GOT3 (cell line): Measurements from ENCODE around the gene SRXN1.
A peak's percentile ranks its signal among the peaks of the same experiment; 100 is the strongest.
"Not testable (repeated sequence)": the region's sequence is repeated elsewhere in the genome, so short reads cannot be mapped to it uniquely, and the experiment has no call there.

Experiments
- DNase-seq: peaks from one replicate; lab custom pipeline; 2025; ENCODE audit warnings: mixed read lengths; lab: John Stamatoyannopoulos, UW

Gene SRXN1

DNA sequence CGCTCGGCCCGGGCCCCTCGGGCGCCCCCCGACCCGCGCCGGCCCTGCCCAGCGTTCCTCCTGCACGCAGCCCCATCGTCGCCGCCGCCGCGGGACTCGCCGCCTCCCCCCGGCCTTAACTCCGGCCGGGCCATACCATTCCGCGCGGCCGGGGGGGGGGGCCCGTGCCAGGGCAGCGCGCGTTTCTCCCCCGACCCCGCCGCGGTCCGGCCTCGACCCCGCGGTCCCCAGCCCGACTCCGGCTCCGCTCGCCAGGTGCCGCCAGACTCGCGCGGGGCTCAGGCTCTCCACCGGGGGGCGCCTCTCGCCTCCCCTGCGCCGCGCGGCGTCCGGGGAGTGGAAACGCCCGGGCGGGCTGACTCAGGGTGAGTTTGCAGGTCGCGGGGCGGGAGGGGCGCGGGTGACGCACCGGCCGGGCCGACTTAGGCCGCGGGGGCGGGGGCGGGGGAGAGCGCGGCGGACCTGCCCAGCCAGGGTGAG is at the start of gene SRXN1:
Gene SRXN1 (minus strand): TSS at position 91 of the 480 bp plus-strand sequence. CDS start 15 bp downstream, at position 76.
- DNase-seq: peak; percentile 86

DNA sequence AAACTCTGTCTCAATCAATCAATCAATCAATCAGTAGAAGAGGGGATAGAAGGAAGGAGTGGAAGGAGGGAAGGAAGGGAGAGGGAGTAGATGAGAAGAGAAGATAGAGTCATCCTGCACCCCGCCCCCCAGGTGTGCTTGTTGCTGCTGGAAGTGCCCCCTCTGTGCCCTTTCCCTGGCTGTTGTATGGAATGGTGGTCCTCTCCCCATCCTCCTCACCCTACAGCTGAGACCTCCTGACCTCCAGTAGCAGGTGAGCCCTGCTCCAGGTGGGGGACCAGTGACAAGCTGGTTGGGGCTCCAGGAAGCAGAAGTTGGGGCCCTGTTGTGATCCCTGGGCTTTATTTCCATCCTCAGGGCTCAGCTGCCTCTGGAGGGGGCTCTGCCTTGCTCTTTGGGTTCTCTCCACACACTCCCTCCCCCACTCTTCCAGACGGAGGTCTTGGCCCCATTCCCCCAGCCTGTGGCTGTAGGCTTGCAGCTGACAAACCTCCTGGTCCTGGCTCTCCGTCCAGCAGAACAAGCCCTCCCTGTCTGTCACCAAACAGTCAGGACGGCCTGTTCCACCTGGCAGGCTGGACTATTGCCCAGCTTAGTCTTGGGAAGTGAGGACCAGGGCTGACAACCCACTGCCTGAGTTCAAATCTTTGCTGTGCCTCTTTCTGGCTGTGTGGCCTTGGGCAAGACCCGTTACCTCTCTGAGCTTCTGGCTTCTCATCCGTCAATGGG is 48.6 kb upstream of the SRXN1 start:
- no peak for DNase-seq

DNA sequence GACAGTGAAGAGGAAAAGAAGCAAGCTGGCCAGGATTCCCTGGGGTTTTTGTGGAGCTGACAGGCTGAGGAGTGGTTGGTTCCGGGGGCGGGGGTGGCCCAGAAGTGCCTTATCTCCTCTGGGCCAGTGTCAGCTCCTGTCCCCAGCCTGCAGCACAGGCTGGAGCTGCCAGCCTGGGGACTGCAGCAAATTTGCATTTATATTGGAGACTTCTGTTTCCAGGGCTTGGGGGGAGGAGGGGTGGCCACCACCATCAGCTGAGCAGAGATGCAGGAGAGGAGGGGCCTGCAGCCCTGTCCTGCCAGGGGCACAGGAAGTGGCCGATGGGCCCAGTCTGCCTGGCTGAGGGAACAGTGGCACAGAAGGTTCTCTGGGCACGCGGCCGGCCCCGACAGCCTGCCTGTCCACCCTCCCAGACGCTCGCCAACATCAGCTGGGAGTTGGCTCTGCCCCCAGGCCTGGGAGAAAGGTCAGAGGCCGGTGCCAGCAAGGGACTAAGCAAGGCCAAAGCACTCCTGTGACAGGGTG is 46.9 kb upstream of the SRXN1 start:
- DNase-seq: no peak

DNA sequence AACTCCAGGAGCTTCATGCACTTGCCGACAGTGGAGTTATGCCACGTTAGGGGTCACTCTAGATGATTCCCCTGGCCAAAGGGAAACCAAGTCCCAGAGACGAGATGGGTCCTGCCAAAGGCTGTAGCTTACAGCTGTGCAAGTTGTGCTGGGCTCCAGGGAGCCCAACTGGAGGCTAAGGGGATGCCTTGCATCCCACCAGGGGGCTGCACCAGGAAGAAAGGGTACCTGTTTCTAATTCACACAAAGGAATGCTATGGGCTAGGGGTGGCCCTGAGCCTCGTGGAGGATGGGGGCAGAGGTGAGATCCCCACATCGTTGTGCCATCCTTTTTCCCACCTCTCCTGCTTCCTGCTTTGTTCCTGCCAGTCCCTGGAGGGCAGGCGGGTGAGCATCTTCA is 46.3 kb upstream of the SRXN1 start:
- no peak for DNase-seq

DNA sequence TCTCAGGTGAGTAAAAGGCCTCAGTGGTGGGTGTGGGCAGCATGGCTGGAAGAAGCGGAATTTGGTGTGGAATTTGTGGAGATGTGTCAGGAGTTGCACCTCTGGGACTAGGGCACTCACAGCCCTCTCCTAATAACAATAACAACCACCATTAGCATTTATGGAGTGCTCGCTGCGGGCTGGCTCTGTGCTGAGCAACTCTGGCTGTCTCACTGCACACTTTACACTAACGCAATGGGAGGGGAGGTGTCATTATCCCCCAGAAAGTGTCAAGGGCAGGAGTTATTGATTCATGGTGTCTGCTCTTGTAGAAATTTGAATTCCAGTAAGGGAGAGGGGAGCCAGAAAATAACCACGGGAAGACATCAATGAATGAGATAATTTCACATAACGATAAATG is 45.3 kb upstream of the SRXN1 start:
- DNase-seq: no peak

DNA sequence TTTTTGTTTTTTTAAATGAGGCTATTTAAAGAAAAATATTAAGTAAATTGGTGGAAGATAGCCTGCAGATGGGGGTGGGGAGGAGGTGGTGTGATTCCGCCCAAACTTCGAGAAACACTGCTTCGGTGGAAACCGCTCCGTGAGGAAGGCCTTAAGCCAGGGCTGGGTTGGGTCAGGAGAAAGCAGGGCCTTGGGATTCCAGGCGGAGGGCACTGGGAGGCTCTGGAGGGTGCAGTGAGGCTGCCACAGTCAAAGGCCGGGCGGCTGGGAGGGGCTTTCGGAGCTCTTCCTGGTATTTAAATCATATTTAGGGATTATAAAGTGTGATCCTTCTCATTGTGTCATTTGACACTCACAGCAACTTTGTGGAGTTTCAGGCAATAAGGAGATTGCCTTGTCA is 44.8 kb upstream of the SRXN1 start:
- DNase-seq: no peak

DNA sequence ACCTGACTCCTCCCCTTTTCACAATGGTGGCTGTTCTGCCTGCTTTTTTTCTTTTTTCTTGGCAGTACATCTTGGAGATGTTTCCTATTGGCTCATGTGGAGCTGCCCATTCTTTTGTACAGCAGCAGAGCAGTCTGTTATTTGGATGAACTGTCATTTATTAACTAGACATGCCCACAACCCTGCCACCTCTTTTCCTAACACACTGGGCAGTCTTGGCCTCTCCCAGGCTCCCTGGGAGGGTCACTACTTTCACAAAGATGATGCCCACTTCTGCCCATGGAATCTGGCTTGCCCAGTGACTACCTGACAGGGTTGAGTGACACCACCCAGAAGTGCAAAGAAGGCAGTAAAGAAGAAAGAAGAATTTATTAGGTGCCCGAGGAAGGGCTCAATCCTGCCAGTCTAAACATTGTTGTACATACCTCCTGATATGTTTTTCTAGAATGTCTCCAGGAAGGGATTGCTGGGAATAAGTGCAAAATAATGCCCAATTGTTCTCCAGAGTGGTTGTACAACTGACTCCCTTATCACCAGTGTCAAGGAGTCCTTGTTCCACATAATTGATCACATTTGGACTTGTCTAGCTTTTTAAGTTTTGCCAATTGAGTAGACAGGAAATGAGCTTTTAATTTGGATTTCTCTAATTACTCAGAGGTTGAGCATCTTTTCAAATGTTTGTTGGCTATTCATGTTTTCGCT is 42.3 kb upstream of the SRXN1 start:
- no peak for DNase-seq

DNA sequence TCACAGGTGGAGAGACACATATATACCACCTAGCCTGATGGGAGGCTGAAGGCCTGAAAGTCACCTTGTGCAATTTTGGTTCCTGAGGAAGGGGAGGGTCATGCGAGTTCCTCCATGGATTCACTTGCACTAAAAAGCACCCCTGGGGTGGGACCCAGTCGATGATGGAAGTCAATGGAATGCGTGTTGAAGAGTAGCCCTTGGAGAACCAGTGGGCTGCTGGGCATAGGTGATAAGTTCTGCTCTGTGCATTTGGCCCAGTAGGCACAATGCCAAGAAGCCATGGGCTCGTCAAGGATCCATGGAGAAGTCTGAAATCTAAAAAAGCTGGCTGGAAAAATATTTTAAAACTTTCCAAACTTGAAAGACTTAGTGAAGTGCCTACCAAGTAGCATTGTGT is 41.5 kb upstream of the SRXN1 start:
- no peak for DNase-seq

DNA sequence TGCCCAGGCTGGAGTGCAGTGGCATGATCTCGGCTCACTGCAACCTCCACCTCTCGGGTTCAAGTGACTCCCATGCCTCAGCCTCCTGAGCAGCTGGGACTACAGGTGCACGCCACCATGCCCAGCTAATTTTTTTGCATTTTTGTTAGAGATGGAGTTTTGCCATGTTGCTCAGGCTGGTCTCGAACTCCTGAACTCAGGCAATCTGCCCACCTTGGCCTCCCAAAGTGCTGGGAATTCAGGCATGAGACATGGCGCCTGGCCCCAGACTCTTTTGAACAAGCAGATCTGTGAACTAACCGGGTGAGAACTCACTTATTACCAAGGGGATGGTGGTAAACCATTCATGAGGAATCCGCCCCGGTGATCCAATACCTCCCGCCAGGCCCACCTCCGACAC is 40.8 kb upstream of the SRXN1 start:
- DNase-seq: not testable (repeated sequence)

DNA sequence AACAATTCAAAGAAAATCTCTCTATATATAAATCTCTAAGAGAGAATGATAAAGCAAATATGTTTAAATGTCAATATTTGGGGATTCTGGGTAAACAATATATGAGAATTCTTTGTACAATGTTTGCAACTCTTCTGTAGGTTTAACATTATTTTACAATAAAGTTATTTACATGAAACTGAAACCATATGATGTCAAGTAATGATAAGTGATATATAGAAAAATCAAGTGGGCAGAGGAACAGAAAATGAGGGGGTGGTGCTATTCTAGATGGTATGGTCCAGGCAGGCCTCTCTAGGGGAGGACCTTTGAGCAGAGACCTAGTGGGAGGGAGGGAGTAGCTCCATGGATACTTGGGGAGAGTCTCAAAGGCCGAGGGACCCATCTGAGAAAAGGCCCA is 39.0 kb upstream of the SRXN1 start:
- DNase-seq: no peak

DNA sequence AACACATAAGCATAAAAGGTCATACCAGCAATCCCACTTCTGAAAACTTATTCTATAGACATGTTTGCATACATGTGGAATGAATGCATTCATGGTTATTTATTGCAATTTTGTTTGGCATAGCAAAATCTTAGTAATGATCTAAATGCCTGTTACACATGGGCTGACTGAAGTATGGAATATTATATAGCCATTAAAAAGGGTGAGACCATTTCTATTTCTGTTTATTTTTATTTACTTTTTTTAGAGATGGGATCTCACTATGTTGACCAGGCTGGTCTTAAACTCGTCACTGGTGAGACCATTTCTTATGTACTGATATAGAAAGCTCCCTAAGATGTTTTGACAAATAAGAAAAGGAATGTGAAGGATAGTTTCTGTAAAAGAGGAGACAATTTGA is 36.9 kb upstream of the SRXN1 start:
- DNase-seq: no peak

DNA sequence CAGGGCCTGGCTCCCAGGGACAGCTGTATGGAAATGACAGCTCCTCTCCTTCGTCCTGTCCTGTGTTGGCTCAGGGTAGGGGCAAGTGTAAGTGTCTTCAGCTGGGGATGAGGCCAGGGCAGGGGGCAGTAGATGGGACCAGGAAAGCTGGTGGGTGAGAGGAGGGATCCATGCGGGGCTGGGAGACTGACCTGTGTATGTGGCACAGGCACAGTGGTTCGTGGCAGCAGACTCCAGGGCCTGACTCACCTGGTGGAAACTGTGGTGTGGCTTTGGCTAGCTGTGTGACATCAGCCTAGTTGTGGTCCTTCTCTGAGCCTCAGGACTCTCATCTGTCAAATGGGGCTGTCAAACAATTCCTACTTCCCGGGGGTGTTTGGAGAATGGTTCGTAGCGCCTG is 36.3 kb upstream of the SRXN1 start:
- DNase-seq: no peak

DNA sequence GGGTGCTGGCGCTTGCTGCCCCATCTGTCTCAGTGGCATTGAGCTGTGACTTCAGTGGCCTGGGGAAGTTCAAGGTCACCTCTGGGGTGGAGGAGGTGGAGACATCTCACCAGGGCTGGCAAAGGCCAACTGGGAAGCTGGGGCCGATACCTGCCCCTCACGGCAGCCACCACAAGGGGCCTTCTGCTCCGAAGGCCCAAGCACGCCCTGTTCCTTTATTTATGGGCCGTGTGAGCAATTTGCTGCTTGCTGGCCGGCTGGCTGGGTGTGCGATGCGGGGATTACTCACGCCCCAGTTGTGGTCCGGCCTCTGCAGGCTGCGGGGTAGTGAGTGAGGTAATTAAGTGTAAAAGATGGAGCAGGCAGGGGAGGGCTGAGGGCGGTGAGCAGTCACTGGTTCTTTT is 35.8 kb upstream of the SRXN1 start:
- no peak for DNase-seq

DNA sequence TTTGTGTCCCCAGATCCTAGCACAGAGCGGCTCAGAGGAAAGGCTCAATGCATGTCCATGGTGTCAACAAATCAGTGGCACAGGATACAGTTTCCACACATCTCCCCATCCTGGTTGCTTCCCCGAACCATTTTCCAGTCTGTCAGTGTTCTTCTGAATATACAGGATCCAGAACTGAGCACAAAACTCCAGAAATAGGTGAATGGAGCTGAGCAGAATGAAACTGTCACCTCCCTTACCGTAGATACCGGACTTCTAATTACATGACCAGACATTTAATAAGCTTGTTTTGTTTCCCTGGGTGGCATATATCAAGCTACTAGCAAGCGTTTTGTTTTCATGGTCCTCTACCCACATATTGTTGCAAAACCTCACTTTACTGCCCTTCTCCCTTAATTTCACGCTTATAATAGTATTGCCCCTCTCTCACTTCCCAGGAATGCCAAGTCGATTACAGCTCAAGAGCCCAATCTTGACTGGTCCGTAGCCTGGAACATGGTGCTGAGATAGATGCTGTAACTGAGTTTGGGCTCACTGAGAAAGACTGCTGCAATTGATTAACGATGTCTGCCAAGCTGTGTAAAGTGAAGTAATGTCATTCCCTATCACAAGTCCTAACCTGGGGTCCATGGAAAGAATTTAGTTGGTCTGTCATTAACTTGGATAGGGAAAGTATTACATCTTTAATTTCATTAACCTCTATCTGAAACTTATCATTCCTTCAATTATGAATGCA is 34.6 kb upstream of the SRXN1 start:
- no peak for DNase-seq

DNA sequence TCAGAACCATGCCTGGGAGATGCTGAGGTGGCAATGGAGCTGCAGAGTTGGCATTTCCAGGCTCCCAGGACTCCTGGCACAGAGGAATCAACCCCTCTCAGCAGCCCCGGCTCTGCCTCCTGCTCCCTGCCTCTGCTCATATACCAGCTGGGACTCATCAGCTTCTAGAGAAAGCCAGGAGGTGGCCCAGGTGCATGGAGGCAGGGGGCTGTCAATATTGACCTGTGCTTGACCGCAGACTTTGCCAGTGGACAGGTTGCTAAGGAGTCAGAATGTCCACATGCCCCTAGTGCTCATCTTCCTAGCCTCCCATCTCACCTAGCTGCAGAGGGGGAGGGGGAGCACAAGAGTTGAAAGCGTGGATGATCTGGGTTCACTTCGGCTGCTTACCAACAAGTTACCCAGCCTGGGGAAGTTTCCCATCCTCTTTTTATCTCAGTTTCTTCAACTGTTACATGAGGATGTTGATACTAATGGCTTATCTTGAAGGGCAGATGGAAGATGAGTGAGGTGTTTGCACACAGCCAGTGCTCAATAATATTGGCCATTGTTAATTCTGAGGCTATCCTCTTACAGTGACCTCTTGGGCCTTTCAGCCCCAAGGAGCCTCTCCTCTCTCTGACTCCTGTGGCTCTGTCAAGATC is 31.8 kb upstream of the SRXN1 start:
- DNase-seq: no peak

DNA sequence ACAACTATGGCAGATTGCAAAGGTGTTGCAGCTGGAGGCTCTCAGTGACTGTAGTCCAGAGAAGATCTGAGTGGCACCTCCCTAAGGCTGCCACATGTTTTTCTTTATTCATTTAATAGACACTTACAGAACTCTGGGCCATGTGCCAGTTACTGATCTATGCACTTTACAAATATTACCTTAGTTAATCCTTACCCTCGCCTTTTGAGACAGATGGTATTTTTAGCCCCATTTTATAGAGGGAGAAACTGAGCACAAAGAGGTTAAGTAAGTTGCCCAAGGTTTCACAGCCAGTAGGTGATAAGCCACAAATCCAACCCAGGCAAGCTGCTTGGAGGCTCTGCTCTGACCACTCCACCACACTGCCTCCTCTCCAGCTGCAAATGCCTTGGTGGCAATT is 29.1 kb upstream of the SRXN1 start:
- no peak for DNase-seq

DNA sequence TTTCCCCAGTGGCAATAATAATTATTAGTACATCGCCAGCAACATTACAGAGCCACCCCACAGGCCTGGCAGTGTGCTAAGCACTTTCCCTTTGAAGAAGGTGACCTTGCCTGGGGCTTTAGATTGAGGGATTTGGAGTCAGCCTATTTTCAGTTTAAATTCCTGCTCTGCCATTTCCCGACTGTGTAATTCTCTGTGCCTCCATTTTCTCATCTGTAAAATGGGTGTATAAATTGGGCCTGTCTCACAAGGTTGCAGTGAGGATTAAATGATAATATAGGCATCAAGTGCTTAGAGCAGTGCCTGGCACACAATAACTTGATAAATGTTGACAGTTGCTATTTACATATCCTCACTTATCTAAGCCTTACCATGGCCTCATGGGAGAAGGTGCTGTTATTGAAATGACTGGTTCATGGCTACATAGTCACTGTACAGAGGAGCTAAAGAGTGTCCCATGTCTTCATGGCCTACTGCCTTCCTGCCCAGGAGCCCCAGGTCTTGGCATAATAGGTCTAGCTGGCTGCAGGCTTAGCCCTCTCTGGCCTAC is 27.7 kb upstream of the SRXN1 start:
- DNase-seq: no peak

DNA sequence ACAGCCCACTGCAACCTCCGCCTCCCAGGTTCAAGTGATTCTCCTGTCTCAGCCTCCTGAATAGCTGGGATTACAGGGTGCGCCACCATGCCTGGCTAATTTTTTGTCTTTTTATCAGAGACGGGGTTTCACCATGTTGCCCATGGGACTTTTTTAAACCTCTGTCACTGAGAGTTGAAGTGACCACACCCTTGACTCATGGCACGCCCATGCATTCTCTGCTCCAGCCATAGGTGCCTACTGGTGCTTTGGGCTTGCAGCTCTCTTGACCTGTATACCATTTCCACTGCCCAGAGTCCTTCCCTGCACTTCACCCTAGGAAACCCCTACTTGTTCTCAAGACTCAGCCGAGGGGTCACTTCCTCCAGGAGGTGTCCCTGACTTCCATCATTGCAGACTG is 25.0 kb upstream of the SRXN1 start:
- DNase-seq: no peak

DNA sequence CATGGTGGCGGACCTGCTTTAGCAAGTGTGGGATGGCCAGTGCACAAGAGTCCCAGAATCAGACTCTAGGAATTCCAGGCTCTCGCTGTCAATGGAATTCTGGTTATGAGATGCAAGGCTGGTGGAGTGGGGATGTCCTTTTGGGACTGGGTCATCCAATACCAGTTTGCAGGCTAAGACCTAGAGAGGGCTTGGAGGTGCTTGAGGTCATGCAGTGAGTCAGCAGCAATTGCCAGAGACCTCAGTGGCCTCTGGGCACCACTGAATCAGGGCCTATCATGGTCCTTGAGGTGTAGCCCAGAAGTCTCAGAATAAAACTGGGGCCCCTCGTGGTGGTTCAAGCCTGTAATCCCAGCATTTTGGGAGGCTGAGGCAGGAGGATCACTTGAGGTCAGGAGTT is 24.0 kb upstream of the SRXN1 start:
- no peak for DNase-seq

DNA sequence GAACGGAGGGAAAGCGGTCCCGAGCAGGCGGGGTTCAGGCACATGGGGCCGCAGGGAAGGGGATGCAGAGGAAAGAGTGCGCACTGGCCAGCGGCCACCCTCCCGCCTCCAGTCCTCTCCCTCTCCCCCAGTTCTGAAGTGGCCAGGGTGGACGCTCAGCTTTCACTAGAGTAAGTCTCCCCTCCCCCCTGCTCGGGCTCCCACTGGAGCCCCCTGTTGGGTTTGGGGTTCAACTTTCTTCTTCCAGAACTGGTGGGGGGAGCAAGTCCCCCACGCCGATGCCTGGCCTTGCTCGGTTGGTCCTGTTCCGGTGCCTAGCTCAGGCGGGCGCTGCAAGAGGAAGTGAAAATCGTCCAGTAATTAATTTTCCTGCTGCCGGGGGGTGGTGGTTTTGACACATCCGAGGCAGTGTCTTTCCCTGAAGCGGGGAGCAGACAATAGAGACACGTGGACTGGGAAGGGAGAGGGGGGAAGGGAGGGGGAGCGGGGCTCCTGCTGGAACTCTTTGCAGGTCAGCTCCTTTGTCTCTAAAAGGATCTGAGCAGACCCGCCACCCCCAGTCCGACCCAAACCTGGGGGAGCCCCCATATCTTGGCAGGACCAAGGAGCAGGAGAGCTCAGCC is 23.4 kb upstream of the SRXN1 start:
- DNase-seq: no peak
